ENCODE results near the gene ENPP3.

The ENPP3 gene

DNA sequence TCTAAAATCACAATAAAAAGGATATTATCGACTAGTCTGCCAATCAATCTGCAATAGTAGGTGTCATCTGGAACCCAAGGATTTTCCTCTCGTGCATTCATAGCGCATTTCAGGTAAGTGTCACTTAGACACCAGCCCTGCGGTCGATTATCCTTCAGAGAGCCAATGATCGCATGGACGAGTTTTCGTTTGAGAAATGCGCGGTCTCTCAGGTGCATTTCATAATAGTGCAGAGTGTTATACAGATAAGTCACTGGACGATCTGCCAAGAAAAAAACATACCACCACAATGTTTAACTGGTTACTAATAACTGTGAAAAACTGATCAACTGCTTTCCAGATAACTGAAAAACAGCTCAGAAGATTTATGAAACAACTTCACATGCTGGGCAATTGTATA lies 43.0 kb upstream of the ENPP3 start (continued):
- TF ChIP-seq, protein P1, sequence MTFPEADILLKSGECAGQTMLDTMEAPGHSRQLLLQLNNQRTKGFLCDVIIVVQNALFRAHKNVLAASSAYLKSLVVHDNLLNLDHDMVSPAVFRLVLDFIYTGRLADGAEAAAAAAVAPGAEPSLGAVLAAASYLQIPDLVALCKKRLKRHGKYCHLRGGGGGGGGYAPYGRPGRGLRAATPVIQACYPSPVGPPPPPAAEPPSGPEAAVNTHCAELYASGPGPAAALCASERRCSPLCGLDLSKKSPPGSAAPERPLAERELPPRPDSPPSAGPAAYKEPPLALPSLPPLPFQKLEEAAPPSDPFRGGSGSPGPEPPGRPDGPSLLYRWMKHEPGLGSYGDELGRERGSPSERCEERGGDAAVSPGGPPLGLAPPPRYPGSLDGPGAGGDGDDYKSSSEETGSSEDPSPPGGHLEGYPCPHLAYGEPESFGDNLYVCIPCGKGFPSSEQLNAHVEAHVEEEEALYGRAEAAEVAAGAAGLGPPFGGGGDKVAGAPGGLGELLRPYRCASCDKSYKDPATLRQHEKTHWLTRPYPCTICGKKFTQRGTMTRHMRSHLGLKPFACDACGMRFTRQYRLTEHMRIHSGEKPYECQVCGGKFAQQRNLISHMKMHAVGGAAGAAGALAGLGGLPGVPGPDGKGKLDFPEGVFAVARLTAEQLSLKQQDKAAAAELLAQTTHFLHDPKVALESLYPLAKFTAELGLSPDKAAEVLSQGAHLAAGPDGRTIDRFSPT (tag by site-specific recombination; IDR thresholded peaks at IDR 0.05), result no peak
- TF ChIP-seq, protein P2, sequence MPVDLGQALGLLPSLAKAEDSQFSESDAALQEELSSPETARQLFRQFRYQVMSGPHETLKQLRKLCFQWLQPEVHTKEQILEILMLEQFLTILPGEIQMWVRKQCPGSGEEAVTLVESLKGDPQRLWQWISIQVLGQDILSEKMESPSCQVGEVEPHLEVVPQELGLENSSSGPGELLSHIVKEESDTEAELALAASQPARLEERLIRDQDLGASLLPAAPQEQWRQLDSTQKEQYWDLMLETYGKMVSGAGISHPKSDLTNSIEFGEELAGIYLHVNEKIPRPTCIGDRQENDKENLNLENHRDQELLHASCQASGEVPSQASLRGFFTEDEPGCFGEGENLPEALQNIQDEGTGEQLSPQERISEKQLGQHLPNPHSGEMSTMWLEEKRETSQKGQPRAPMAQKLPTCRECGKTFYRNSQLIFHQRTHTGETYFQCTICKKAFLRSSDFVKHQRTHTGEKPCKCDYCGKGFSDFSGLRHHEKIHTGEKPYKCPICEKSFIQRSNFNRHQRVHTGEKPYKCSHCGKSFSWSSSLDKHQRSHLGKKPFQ (tag by site-specific recombination; IDR thresholded peaks at IDR 0.05), result no peak

DNA sequence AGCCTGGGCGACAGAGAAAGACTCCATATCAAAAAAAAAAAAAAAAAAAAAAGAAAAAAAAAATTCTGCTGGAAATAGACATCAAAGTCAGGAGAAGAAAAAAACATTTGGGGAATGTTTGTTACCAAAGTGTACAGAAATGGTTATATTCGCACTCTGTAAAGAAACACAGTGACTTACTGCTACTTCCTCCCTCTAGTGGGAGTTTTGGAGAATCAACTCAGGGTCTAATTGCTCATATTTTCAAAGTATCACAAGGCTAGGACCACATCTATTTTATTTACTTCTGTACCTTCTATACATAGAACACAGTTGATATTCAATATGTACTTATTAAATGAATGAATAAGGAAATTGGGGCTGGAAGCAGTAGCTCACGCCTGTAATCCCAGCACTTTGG lies 39.7 kb upstream of the ENPP3 start:
- TF ChIP-seq GFI1B (tag by site-specific recombination; IDR thresholded peaks at IDR 0.05), result no peak
- no peak for TF ChIP-seq EGR2 (tag by site-specific recombination; IDR thresholded peaks at IDR 0.05; ENCODE audit: low read depth)
- TF ChIP-seq ZNF426 (tag by site-specific recombination; IDR thresholded peaks at IDR 0.05), result no peak
- TF ChIP-seq ZBTB1 (tag by site-specific recombination; IDR thresholded peaks at IDR 0.05), result no peak
- TF ChIP-seq ZNF530 (tag by site-specific recombination; IDR thresholded peaks at IDR 0.05; ENCODE audit: low read depth), result no peak
- no peak for TF ChIP-seq ZNF560 (tag by site-specific recombination; IDR thresholded peaks at IDR 0.05; ENCODE audit: borderline replicate concordance)
- no peak for TF ChIP-seq ZNF202 (tag by site-specific recombination; IDR thresholded peaks at IDR 0.05; ENCODE audit: borderline replicate concordance)
- Histone ChIP-seq H3K4me1 (ENCODE audit: control insufficient read depth, insufficient read depth, low read length) (no peaks in the 10 kb centered on the region), H3K9me3 (ENCODE audit: control insufficient read depth, insufficient read depth, low read depth, low read length) (no peaks in the 10 kb centered on the region), H3K4me3 (ENCODE audit: low read depth, low read length) (no peak overlapping the region), H3K36me3 (ENCODE audit: control insufficient read depth in 2 of 2, insufficient read depth in 1 of 2, low read length in 2 of 2) (peaks cover 68 to 92% of the 10 kb centered on the region in 2 experiments), H3K27ac (ENCODE audit: extremely low read depth, low read depth, low read length) (no peak overlapping the region)
- CTCF ChIA-PET, result interaction anchor here (0.6 to 4.5 kb wide), 6 partner anchors 8 to 712 kb away, joined by 3 to 20 read pairs (median 4); partner anchors contain the start of gene MED23
- POLR2A ChIA-PET, result no interaction called here

DNA sequence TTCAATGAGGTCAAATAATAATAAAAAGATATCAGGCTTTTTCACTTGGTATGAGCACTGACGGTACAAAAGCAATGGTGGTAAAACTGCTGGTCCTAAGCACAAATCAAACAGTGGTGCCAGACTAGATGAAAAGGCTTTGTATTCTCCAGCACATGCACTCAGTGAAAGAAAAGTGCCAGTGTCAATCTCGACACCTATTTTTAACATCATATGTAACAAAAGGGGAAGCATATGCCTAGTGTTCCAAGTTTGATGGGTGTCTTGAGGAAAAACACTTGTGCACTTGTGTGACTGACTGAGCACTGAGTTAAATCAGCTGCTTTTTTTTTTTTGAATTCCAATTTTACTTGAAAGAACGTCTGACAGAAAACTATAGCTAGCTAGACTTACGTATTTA lies 36.4 kb upstream of the ENPP3 start:
- CTCF ChIA-PET, result interaction anchor here (0.8 to 2.7 kb wide), 3 partner anchors 27 to 716 kb away, joined by 3 to 16 read pairs (median 3); partner anchors contain the start of gene MED23
- Histone ChIP-seq H3K4me3 (ENCODE audit: low read depth, low read length) (no peak overlapping the region), H3K4me1 (ENCODE audit: control insufficient read depth, insufficient read depth, low read length) (no peaks in the 10 kb centered on the region), H3K36me3 (ENCODE audit: control insufficient read depth in 2 of 2, insufficient read depth in 1 of 2, low read length in 2 of 2) (peaks cover 57 to 96% of the 10 kb centered on the region in 2 experiments), H3K27ac (ENCODE audit: extremely low read depth, low read depth, low read length) (no peak overlapping the region), H3K9me3 (ENCODE audit: control insufficient read depth, insufficient read depth, low read depth, low read length) (no peaks in the 10 kb centered on the region)
- POLR2A ChIA-PET, result no interaction called here
- TF ChIP-seq ZNF548 (tag by site-specific recombination; IDR thresholded peaks at IDR 0.05) (no peak), SETDB1 (IDR thresholded peaks at IDR 0.05; ENCODE audit: insufficient read length, low read length) (no peak), ZNF302 (tag by site-specific recombination; IDR thresholded peaks at IDR 0.05; ENCODE audit: low read depth) (no peak), ZNF658 (tag by site-specific recombination; IDR thresholded peaks at IDR 0.05) (no peak), ZNF747 (tag by site-specific recombination; IDR thresholded peaks at IDR 0.05) (no peak), ZNF140 (tag by site-specific recombination; IDR thresholded peaks at IDR 0.05) (no peak), ZNF785 (tag by site-specific recombination; IDR thresholded peaks at IDR 0.05) (no peak), ZNF600 (tag by site-specific recombination; IDR thresholded peaks at IDR 0.05) (no peak)
- TF ChIP-seq, protein P3, sequence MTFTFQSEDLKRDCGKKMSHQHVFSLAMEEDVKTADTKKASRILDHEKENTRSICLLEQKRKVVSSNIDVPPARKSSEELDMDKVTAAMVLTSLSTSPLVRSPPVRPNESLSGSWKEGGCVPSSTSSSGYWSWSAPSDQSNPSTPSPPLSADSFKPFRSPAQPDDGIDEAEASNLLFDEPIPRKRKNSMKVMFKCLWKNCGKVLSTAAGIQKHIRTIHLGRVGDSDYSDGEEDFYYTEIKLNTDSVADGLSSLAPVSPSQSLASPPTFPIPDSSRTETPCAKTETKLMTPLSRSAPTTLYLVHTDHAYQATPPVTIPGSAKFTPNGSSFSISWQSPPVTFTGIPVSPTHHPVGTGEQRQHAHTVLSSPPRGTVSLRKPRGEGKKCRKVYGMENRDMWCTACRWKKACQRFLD (tag by site-specific recombination; IDR thresholded peaks at IDR 0.05), result no peak
- TF ChIP-seq, protein P4, sequence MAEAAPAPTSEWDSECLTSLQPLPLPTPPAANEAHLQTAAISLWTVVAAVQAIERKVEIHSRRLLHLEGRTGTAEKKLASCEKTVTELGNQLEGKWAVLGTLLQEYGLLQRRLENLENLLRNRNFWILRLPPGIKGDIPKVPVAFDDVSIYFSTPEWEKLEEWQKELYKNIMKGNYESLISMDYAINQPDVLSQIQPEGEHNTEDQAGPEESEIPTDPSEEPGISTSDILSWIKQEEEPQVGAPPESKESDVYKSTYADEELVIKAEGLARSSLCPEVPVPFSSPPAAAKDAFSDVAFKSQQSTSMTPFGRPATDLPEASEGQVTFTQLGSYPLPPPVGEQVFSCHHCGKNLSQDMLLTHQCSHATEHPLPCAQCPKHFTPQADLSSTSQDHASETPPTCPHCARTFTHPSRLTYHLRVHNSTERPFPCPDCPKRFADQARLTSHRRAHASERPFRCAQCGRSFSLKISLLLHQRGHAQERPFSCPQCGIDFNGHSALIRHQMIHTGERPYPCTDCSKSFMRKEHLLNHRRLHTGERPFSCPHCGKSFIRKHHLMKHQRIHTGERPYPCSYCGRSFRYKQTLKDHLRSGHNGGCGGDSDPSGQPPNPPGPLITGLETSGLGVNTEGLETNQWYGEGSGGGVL (tag by site-specific recombination; IDR thresholded peaks at IDR 0.05), result no peak
- TF ChIP-seq, protein P5, sequence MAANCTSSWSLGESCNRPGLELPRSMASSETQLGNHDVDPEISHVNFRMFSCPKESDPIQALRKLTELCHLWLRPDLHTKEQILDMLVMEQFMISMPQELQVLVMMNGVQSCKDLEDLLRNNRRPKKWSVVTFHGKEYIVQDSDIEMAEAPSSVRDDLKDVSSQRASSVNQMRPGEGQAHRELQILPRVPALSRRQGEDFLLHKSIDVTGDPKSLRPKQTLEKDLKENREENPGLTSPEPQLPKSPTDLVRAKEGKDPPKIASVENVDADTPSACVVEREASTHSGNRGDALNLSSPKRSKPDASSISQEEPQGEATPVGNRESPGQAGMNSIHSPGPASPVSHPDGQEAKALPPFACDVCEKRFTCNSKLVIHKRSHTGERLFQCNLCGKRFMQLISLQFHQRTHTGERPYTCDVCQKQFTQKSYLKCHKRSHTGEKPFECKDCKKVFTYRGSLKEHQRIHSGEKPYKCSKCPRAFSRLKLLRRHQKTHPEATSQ (tag by site-specific recombination; IDR thresholded peaks at IDR 0.05), result no peak
